NCI-H345 treated with DMSO at 0.1 percent for 48 hours (cell line): Measurements from ENCODE around the gene PSMG1.

Experiments
- DNase-seq: peaks from one replicate; lab custom pipeline; 2025; ENCODE audit not compliant: unreplicated experiment; lab: John Stamatoyannopoulos, UW

PSMG1 gene

GRCh38 chr21:39189857-39190604 is 6.8 kb upstream of the PSMG1 start:
- DNase-seq = no peak

DNA sequence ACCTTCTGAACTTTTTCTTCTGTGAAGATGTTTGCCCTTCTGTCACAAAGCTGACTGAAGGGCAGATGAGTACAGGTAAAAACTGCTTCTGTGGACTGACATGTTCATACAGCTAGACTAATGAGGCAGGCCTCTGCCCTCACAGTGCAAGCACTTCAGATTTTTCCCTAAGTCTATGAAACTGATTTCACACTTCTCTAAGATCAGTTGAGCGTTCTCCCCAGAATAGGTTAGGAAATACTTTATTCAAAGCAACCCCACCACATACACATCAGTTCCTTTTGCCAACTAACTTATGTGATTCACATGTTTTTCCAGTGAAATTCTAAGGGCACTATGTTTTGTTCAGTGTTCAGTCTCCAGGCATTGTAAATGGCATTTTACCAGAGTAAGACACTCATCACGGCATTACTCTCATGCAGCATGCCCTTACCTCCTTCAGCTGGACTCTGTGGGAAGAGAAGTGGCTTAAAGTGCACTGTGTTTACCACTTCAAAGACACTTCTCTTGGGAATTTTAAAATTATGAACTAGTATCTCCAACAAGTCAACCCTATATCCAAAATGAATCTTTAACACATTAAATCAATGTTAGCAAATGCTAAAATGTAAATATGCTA is 5.4 kb upstream of the PSMG1 start:
- DNase-seq = no peak

DNA sequence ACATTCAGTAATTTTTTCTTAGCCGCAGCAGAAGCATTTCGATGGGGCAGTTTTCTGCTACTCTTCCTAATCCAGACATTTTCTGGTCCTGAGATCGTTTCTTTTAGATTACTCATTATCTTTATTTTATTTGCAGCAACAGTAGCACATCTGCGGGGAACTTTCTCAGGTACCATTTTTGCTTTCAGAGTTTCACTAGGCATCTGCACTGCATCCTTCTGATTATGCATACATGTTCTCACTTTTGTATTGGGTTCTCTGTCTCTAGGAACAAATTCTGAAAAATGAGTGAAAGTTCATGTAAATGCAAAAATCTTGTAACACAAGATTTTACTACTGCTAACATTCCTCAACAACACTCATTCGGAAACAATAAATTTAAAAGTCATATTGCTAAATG is 3.9 kb upstream of the PSMG1 start:
- DNase-seq = no peak

- no peak for DNase-seq
Measured at GRCh38 chr21:39186676-39187075, 3.4 kb upstream of the PSMG1 start.

DNA sequence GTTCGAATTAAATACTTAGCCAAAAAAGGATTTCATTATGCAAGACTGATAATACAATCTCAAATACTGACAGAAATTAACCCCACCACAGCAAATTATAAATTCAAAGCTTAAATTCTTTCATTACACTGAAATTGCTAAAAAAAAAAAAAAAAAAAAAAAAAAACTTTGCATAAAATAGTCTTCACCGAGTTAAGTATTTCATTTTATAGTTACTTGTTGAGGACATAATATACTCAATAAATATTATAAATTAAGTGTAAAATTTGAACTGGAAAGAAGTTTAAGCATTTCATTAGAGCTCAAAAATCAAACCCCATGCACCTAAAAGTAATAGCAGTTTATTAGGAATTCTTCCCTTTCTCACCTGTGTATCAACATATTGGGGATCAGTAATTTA is 1.9 kb upstream of the PSMG1 start:
- no peak for DNase-seq

DNA sequence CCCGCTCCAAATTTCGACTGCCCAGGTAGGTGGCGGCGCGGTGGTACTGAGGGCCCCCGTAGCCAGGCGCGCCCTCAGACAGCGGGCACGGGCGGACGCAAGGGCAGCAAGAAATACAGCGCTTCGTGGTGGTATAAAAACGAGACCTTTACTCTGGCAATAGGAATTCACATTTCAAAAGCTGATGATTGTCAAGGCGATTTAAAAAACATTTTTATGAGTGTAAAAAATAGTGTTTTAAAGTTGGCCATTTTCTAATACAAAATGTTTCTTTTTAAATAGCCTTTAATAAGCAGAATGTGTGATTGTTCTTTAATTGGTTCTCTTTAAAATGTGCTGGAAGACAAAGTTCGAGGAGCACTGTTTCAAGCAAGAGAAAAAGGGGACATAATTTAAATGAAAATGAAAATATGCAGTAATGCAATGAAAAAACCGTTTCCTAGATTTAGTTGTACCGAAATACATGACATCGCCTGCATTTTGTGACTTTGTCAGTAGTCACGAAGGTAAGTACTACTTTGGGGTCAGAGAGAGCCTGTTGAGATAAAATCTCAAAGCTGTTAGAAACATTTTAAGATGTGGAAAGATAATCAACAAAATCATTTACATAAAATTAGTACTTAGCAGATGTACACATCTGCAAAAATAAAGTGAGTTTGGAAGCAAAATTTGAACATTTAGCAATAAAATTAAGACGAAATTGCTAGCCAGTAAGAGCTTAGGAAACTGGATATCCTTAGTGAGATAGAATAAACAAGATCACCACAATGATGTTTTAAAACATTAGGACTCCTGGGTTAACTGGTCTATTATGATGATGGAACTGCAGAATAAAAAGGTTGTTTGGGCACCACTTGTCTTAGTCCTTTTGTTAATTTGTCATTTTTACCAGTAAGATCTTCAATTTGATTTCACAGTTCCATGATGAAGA is 1.1 kb upstream of the PSMG1 start:
- DNase-seq = peak; percentile 46

- DNase-seq = no peak
Measured at GRCh38 chr21:39182484-39183271, 573 bp downstream of the PSMG1 start.

- no peak for DNase-seq
Measured at GRCh38 chr21:39182016-39182415, 1.2 kb downstream of the PSMG1 start.

DNA sequence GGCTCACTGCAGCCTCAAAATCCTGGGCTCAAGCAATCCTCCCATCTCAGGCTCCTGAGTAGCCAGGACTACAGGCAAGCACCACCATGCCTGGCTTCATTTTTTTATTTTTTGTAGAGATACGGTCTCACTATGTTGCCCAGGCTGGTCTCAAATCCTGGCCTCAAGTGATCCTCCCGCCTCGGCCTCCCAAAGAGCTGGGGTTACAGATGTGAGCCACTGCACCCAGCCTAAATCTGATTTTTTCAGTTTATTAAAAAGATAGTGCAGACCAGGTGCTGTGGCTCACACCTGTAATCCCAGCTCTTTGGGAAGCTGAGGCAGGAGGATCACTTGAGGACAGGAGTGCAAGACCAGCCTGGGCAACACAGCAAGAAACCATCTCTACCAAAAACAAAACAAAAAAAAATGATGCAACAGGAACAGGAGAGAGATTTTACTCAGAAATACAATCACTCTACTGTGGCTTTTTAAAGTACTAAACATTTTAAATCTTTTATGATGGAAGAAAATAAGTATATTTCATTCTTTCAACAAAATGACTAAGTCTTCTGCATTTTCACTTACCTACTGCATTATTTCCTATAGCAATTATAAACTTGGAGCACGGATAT is 1.9 kb downstream of the PSMG1 start:
- no peak for DNase-seq

DNA sequence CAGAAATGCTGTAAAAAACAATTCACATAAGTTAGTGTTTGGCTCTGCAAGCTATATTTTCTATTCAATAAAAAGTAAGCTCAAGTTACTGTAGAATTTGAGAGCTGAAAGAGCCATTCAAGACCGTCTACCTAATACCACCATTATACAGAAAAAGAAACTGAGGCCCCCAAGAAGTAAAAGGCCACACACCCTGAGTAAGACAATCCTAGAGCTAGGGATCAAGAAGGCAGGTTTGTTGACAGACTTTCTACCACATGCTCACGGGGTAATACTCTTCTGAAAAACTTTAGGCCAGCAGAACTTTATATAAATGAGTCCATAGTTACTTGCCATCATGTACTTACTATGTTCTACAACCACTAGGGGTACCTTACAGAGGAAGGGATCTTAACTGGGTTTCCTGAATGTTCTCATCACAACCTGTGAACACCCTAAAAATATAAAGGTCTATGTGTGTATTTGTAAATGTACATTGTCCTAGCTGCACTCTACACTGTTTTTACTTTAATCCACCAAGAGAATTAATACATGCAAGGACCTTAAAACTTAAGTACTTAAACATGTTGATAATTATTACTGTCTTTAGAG is 2.7 kb downstream of the PSMG1 start:
- no peak for DNase-seq

DNA sequence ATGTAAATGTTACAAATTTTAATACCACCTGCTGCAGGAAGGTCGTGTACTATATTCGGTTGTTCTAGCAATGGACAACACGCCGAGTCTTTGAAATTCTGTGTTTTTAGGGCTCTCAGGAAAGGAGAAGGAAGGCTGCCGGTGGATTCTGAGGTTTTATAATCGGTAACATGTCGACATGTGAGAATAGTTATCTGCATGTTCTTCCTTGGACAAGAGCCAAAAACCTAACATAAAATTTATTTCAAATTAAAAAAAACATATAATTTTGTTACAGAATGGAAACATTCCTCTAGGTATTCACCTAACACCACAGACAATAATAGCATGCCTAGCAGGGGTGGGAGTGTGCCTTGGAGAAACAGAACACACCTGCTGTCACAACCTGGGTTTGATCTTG is 4.8 kb downstream of the PSMG1 start:
- DNase-seq = no peak

GRCh38 chr21:39176271-39176709 is 7.0 kb downstream of the PSMG1 start:
- DNase-seq = no peak

- DNase-seq = no peak
Measured at GRCh38 chr21:39175665-39176064, 7.6 kb downstream of the PSMG1 start.

- DNase-seq = no peak
Measured at GRCh38 chr21:39175154-39175553, 8.1 kb downstream of the PSMG1 start.

- no peak for DNase-seq
Measured at GRCh38 chr21:39173716-39174680, 9.3 kb downstream of the PSMG1 start.

DNA sequence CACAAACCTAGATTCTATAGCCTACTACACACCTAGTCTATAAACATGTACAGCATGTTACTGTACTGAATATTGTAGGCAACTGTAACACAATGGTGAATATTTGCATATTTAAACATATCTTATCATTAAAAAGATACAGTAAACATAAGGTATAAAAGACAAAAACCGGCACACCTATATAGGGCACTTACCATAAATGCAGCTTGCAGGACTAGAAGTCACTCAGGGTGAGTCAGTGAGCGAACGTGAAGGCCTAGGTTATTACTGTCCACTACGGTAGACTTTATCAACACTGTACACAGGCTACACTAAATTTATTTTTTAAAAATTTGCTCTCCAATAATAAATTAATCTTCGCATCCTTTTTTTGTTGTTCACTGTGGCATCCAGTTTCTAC is 13.3 kb downstream of the PSMG1 start:
- DNase-seq = no peak

GRCh38 chr21:39168800-39169199 is 14.5 kb downstream of the PSMG1 start:
- DNase-seq = no peak

DNA sequence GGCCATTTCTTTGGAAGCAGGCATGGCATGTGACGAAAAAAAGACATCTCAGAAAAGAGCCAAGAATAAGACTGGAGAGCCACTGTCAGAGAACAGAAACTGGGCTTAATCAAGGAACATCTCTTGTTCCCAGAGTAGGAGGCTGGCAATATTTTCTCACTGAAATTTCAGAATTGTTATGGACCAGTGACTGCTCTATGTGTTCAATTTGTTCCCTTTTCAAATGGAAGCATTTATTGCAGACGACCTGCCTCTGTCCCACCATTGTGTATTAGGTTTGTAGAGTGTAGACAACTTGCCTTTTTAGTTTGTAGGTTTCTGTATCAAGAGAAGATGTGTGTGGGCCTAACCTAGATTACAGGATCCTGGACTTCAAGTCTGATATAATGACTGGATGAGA is 18.7 kb downstream of the PSMG1 start:
- DNase-seq = no peak

- no peak for DNase-seq
Measured at GRCh38 chr21:39161064-39161463, 22.2 kb downstream of the PSMG1 start.
